Mesenteric fat pad (tissue), 1 donor: ENCODE measurements around the gene NDUFS2. TPM values are rescaled to one million over a fixed set of nuclear protein-coding genes. Genes with fewer than 3 reads are reported as not detected.
"Not testable (repeated sequence)": the region's sequence is repeated elsewhere in the genome, so short reads cannot be mapped to it uniquely, and the experiment has no call there.

Experiments
- DNase-seq: peaks from one replicate; pipeline ENCODE4 v3.0.0-alpha.2; 2020; ENCODE audit warnings: low spot score
- microRNA-seq: library from miRNA; unstranded; fragments of <30 nt; microRNA quantifications from one replicate; pipeline ENCODE4 v1.2.0, GENCODE V29; 2020; ENCODE audit warnings: borderline number of aligned reads
- total RNA-seq: library from RNA; stranded (reverse); fragmentation: NEBNext Ultra II Directional; extraction: Animal tissue kit (Norgen Biotek cat#: 25700); gene quantifications from one replicate; pipeline ENCODE4 v1.2.1, GENCODE V29; 2021
- donor health status: DM: yes; HTN: yes; CAD: no.

NDUFS2 gene
- total RNA-seq, 1 donor from 2014 or later: 96.1 TPM

- no peak for DNase-seq
These were observed 40.1 kb downstream of the NDUFS2 start for GRCh38 chr1:161242313-161242712.

- no peak for DNase-seq
These were observed 42.7 kb downstream of the NDUFS2 start for GRCh38 chr1:161244888-161245287.

- DNase-seq: not testable (repeated sequence)
These were observed 47.9 kb downstream of the NDUFS2 start for GRCh38 chr1:161250100-161250499.

- DNase-seq: peak; percentile 22
These were observed 48.7 kb downstream of the NDUFS2 start for GRCh38 chr1:161250829-161251228.

GRCh38 chr1:161251579-161251978, 49.4 kb downstream of the NDUFS2 start:
- peak; percentile 28 for DNase-seq

GRCh38 chr1:161255302-161255701, 53.1 kb downstream of the NDUFS2 start:
- DNase-seq: not testable (repeated sequence)

GRCh38 chr1:161255955-161256520, 53.9 kb downstream of the NDUFS2 start:
- not testable (repeated sequence) for DNase-seq

- DNase-seq: not testable (repeated sequence)
These were observed 54.9 kb downstream of the NDUFS2 start for GRCh38 chr1:161257109-161257508.

GRCh38 chr1:161258439-161259344, 56.5 kb downstream of the NDUFS2 start, which contains the start of gene PCP4L1:
Gene PCP4L1, plus strand, starts transcription at chr1:161258745. Its CDS starts 230 bp downstream, at chr1:161258975.
- no peak for DNase-seq

GRCh38 chr1:161259345-161259702, 57.2 kb downstream of the NDUFS2 start:
- DNase-seq: no peak

GRCh38 chr1:161259765-161260164, 57.6 kb downstream of the NDUFS2 start:
- no peak for DNase-seq

- DNase-seq: no peak
These were observed 58.5 kb downstream of the NDUFS2 start for GRCh38 chr1:161260376-161261260.

- no peak for DNase-seq
These were observed 59.4 kb downstream of the NDUFS2 start for GRCh38 chr1:161261261-161262235.

Small RNAs within 50 kb of the gene (microRNA-seq; reads per million reads assigned to microRNA genes)
- gene MIR5187: not detected

Other genes starting within 250 kb of the NDUFS2 start
- not detected for gene ITLN2, start 247.6 kb upstream of the NDUFS2 start, total RNA-seq
- gene F11R, start 181.2 kb upstream of the NDUFS2 start, total RNA-seq: 55.5 TPM
- gene TSTD1, start 163.4 kb upstream of the NDUFS2 start, total RNA-seq: 11.0 TPM
- gene USF1, start 156.4 kb upstream of the NDUFS2 start, total RNA-seq: 57.9 TPM
- gene ARHGAP30, start 132.5 kb upstream of the NDUFS2 start, total RNA-seq: 26.0 TPM
- not detected for gene NECTIN4, start 112.8 kb upstream of the NDUFS2 start, total RNA-seq
- not detected for gene KLHDC9, start 104.0 kb upstream of the NDUFS2 start, total RNA-seq
- 66.9 TPM for gene PFDN2, start 84.3 kb upstream of the NDUFS2 start, total RNA-seq
- 32.7 TPM for gene NIT1, start 84.3 kb upstream of the NDUFS2 start, total RNA-seq
- gene DEDD, start 69.7 kb upstream of the NDUFS2 start, total RNA-seq: 61.9 TPM
- 75.5 TPM for gene UFC1, start 48.4 kb upstream of the NDUFS2 start, total RNA-seq
- 16.5 TPM for gene USP21, start 42.9 kb upstream of the NDUFS2 start, total RNA-seq
- 19.4 TPM for gene PPOX, start 35.9 kb upstream of the NDUFS2 start, total RNA-seq
- gene B4GALT3, start 24.9 kb upstream of the NDUFS2 start, total RNA-seq: 32.1 TPM
- 438 TPM for gene ADAMTS4, start 3.3 kb upstream of the NDUFS2 start, total RNA-seq
- gene FCER1G, start 12.9 kb downstream of the NDUFS2 start, total RNA-seq: 176 TPM
- gene APOA2, start 21.3 kb downstream of the NDUFS2 start, total RNA-seq: not detected
- gene TOMM40L, start 23.7 kb downstream of the NDUFS2 start, total RNA-seq: 18.5 TPM
- not detected for gene NR1I3, start 35.8 kb downstream of the NDUFS2 start, total RNA-seq
- 0.22 TPM for gene PCP4L1, start 56.4 kb downstream of the NDUFS2 start, total RNA-seq
- 5.5 TPM for gene MPZ, start 107.6 kb downstream of the NDUFS2 start, total RNA-seq
- 201 TPM for gene SDHC, start 112.0 kb downstream of the NDUFS2 start, total RNA-seq
- gene CFAP126, start 165.5 kb downstream of the NDUFS2 start, total RNA-seq: not detected